IMR-90 (cell line): ENCODE results near the gene PTP4A2. TPM values are rescaled to one million over a fixed set of nuclear protein-coding genes. Genes with fewer than 3 reads are reported as not detected.

Experiments used
- ATAC-seq: fragments of 200-7000 bp; cut with Tn5 transposase; 2 replicates; pipeline ENCODE4 v1.9.1; 2020; ENCODE audit warnings: low read depth, mild to moderate bottlenecking, moderate library complexity
- BruUV-seq: library from RNA; stranded (reverse); fragments of 400-500 nt; replicated peaks from 2 replicates; lab custom pipeline; 2021; lab: Mats Ljungman, UMichigan
- CTCF ChIA-PET: fragments of 300-600 bp; formaldehyde crosslinking; extraction: SDS; loops from one replicate; lab custom pipeline; 2021; ENCODE audit warnings: antibody characterized with exemption; lab: Yijun Ruan, JAX
- POLR2A ChIA-PET: fragments of 300-600 bp; sonication (Branson Sonifier 250); formaldehyde crosslinking; loops from one replicate; lab custom pipeline; 2022; ENCODE audit warnings: antibody characterized with exemption; ENCODE audit not compliant: unreplicated experiment; lab: Charles Lee
- DNase-seq: peaks from one replicate; pipeline ENCODE4 v3.0.0; 2013
- H2AFZ ChIP-seq: replicated peaks from 2 replicates; pipeline ENCODE3; 2013; ENCODE audit warnings: low read length, mild to moderate bottlenecking; ENCODE audit not compliant: poor library complexity
- H2AK5ac ChIP-seq: 2 replicates; pipeline ENCODE4 v1.6.1; 2013; ENCODE audit warnings: low read depth, low read length, inconsistent platforms
- H2AK9ac ChIP-seq: replicated peaks from 2 replicates; pipeline ENCODE3; 2013; ENCODE audit warnings: mild to moderate bottlenecking, low read depth, low read length, moderate library complexity; ENCODE audit not compliant: poor library complexity
- H2BK120ac ChIP-seq: 2 replicates; pipeline ENCODE4 v1.6.1; 2013; ENCODE audit warnings: low read depth, low read length, inconsistent platforms
- H2BK15ac ChIP-seq: 3 replicates; pipeline ENCODE4 v1.6.1; 2013; ENCODE audit warnings: low read depth, low read length, inconsistent platforms
- H2BK20ac ChIP-seq: 2 replicates; pipeline ENCODE4 v1.6.1; 2013; ENCODE audit warnings: low read depth, mild to moderate bottlenecking, inconsistent platforms, low read length, moderate library complexity
- H2BK5ac ChIP-seq: 2 replicates; pipeline ENCODE4 v1.6.1; 2013; ENCODE audit warnings: mild to moderate bottlenecking, low read depth, low read length, inconsistent platforms; ENCODE audit not compliant: poor library complexity, severe bottlenecking
- H3K14ac ChIP-seq: replicated peaks from 2 replicates; pipeline ENCODE4 v1.6.1; 2013; ENCODE audit warnings: low read depth, low read length, inconsistent platforms
- H3K18ac ChIP-seq: 2 replicates; pipeline ENCODE4 v1.6.1; 2013; ENCODE audit warnings: low read depth, low read length, control low read depth
- H3K23ac ChIP-seq: 2 replicates; pipeline ENCODE4 v1.6.1; 2013; ENCODE audit warnings: low read depth, low read length, inconsistent platforms
- H3K27ac ChIP-seq: 2 replicates; pipeline ENCODE4 v1.5.1; 2013; ENCODE audit warnings: mild to moderate bottlenecking, control low read depth, low read length; ENCODE audit not compliant: insufficient read depth
- H3K27me3 ChIP-seq: 2 replicates; pipeline ENCODE4 v1.6.1; 2013; ENCODE audit warnings: low read length; ENCODE audit not compliant: control insufficient read depth, insufficient read depth
- H3K36me3 ChIP-seq: 2 replicates; pipeline ENCODE4 v1.6.1; 2013; ENCODE audit warnings: low read length, mixed read lengths; ENCODE audit not compliant: control insufficient read depth, insufficient read depth
- H3K4ac ChIP-seq: 2 replicates; pipeline ENCODE4 v1.6.1; 2013; ENCODE audit warnings: low read depth, low read length, inconsistent platforms
- H3K4me1 ChIP-seq: 2 replicates; pipeline ENCODE4 v1.6.1; 2013; ENCODE audit warnings: low read length, mixed read lengths; ENCODE audit not compliant: control insufficient read depth, insufficient read depth
- H3K4me2 ChIP-seq: 2 replicates; pipeline ENCODE4 v1.6.1; 2013; ENCODE audit warnings: low read depth, mild to moderate bottlenecking, control low read depth, low read length, moderate library complexity
- H3K4me3 ChIP-seq: 2 replicates; pipeline ENCODE4 v1.5.1; 2013; ENCODE audit warnings: low read depth, mild to moderate bottlenecking, control low read depth, low read length, moderate library complexity; ENCODE audit not compliant: insufficient read depth
- H3K56ac ChIP-seq: 2 replicates; pipeline ENCODE4 v1.6.1; 2013; ENCODE audit warnings: low read length, inconsistent platforms; ENCODE audit not compliant: insufficient read depth; ENCODE audit errors: extremely low read depth
- H3K79me1 ChIP-seq, 2 experiments: 2 replicates each; pipeline ENCODE4 v1.6.1; 2013; ENCODE audit warnings: low read length in 2 of 2, inconsistent platforms in 1 of 2, low read depth in 1 of 2
- H3K9ac ChIP-seq: 2 replicates; pipeline ENCODE4 v1.6.1; 2013; ENCODE audit warnings: low read depth, low read length, control low read depth
- H3K9me1 ChIP-seq: 2 replicates; pipeline ENCODE4 v1.6.1; 2013; ENCODE audit warnings: low read length, inconsistent platforms; ENCODE audit not compliant: insufficient read depth
- H3K9me3 ChIP-seq: 2 replicates; pipeline ENCODE4 v1.6.1; 2013; ENCODE audit warnings: low read length; ENCODE audit not compliant: control insufficient read depth, insufficient read depth
- H4K20me1 ChIP-seq: 2 replicates; pipeline ENCODE4 v1.6.1; 2013; ENCODE audit warnings: low read length, inconsistent platforms; ENCODE audit not compliant: insufficient read depth
- H4K5ac ChIP-seq: 2 replicates; pipeline ENCODE4 v1.6.1; 2013; ENCODE audit warnings: mild to moderate bottlenecking, low read depth, low read length, control low read depth
- H4K8ac ChIP-seq, 2 experiments: 2 replicates each; pipeline ENCODE4 v1.6.1; 2013; ENCODE audit warnings: low read depth in 2 of 2, low read length in 2 of 2, control low read depth in 1 of 2, inconsistent platforms in 1 of 2
- H4K91ac ChIP-seq: 2 replicates; pipeline ENCODE4 v1.6.1; 2013; ENCODE audit warnings: low read depth, low read length, inconsistent platforms; ENCODE audit not compliant: insufficient read depth
- WGBS, 2 experiments: methylation state at CpG; one replicate each; pipeline versions ENCODE4 v1.1.5 to v1.1.7; 2013; ENCODE audit warnings: missing lambda C conversion rate in 2 of 2; ENCODE audit not compliant: insufficient read length in 1 of 2; ENCODE audit errors: extremely low coverage in 2 of 2; 5-methylcytosine and 5-hydroxymethylcytosine counted together
- dilution Hi-C: fragments of 300-500 bp; cut with HindIII; formaldehyde crosslinking; loops from one replicate; pipeline ENCODE4 v1.14.3; 2018; ENCODE audit warnings: low sequenced_read_pairs; ENCODE audit not compliant: unreplicated experiment
- in situ Hi-C: fragments of 300-500 bp; cut with MboI; formaldehyde crosslinking; loops from 3 replicates; pipeline ENCODE4 v1.14.3; 2019; ENCODE audit warnings: low sequenced_read_pairs, inconsistent platforms, mixed read lengths
- intact Hi-C: fragments of 100-400 bp; cut with micrococcal nuclease; formaldehyde crosslinking; loops from 2 replicates; pipeline ENCODE4 v1.10.0; 2022
- polyA plus RNA-seq, 3 experiments: library from polyadenylated mRNA; depleted of rRNA; stranded (reverse); fragments of >200 nt; gene quantifications; 2 replicates each; pipeline ENCODE4 v1.2.3, GENCODE V29; 2012; ENCODE audit warnings: low replicate concordance in 1 of 3
- total RNA-seq: library from RNA; depleted of rRNA; stranded (reverse); fragments of >200 nt; gene quantifications from 2 replicates; pipeline ENCODE4 v1.2.3, GENCODE V29; 2012
- TF ChIP-seq, protein P1 (sequence below): conservative IDR thresholded peaks from 2 replicates; pipeline ENCODE4 v1.5.1; 2012; ENCODE audit warnings: mild to moderate bottlenecking, low read depth, low read length, improper control_type of control experiment

The PTP4A2 gene
- total and polyA plus RNA-seq, 2 of the 4 experiments (the other 2 are of a cell fraction) = 135 to 328 TPM

DNA sequence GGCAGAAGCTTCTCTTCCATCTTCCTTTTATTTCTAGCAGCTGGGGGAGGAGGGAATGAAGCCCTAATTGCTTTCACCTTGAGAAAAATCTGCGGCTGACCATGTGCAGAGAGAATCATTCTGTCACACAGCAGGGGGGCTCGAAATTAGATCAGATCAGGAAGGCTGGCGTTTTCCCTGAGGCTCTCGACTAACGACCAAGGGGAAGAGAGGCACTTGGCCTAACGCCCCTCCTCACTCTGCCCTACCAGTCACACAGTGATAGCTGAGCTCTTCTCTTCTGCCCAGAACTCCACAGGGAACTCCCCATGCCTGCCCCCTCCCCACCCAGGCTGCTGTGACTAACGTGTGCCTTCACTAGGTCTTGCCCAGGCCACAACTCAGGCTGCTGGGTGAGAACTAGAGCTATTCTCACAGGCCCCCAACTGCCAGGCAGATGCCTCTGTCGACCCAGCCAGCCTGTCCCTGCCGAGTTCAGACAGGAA, 49.0 kb upstream of the PTP4A2 start:
- dilution Hi-C loops = no loop called here
- no peak overlapping the region for H3K18ac ChIP-seq

More for the DNA sequence above, 49.0 kb upstream of the PTP4A2 start:
- no peak overlapping the region for H3K56ac ChIP-seq
- peaks cover 7% of the 10 kb centered on the region; the same call in 1 of the 2 replicates for H3K9me1 ChIP-seq
- no peak overlapping the region for H3K14ac ChIP-seq
- CTCF ChIA-PET = no interaction called here
- H2BK20ac ChIP-seq = no peak overlapping the region
- no peak overlapping the region for H4K5ac ChIP-seq
- H3K9me3 ChIP-seq = no peaks in the 10 kb centered on the region
- no peak overlapping the region for H3K9ac ChIP-seq
- DNase-seq (no peak), ATAC-seq (no peak)
- H4K20me1 ChIP-seq = no peaks in the 10 kb centered on the region
- no peak overlapping the region; the same call in 1 of the 2 replicates for H2AK5ac ChIP-seq
- H3K4me2 ChIP-seq = no peak overlapping the region
- TF ChIP-seq, protein P1, sequence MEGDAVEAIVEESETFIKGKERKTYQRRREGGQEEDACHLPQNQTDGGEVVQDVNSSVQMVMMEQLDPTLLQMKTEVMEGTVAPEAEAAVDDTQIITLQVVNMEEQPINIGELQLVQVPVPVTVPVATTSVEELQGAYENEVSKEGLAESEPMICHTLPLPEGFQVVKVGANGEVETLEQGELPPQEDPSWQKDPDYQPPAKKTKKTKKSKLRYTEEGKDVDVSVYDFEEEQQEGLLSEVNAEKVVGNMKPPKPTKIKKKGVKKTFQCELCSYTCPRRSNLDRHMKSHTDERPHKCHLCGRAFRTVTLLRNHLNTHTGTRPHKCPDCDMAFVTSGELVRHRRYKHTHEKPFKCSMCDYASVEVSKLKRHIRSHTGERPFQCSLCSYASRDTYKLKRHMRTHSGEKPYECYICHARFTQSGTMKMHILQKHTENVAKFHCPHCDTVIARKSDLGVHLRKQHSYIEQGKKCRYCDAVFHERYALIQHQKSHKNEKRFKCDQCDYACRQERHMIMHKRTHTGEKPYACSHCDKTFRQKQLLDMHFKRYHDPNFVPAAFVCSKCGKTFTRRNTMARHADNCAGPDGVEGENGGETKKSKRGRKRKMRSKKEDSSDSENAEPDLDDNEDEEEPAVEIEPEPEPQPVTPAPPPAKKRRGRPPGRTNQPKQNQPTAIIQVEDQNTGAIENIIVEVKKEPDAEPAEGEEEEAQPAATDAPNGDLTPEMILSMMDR = no peak
- H3K27ac ChIP-seq = no peak overlapping the region
- intact Hi-C loops = no loop called here
- H3K4ac ChIP-seq = no peak overlapping the region
- no peak overlapping the region for H4K91ac ChIP-seq
- POLR2A ChIA-PET = no interaction called here
- H3K4me3 ChIP-seq = no peak overlapping the region
- H3K27me3 ChIP-seq = peaks cover 1% of the 10 kb centered on the region
- H3K36me3 ChIP-seq = no peaks in the 10 kb centered on the region
- H3K4me1 ChIP-seq = peaks cover 4% of the 10 kb centered on the region
- BruUV-seq = no TSS peak
- H2AK9ac ChIP-seq = no peak overlapping the region
- no peak overlapping the region for H3K23ac ChIP-seq
- no peak overlapping the region for H2BK120ac ChIP-seq
- H2AFZ ChIP-seq = peak overlapping the region; percentile 70
- no peak overlapping the region for H4K8ac ChIP-seq
- no peak overlapping the region for H2BK15ac ChIP-seq
- H2BK5ac ChIP-seq = no peak overlapping the region
- in situ Hi-C loops = loop anchor here (25.0 kb wide), 1 partner anchor 100 kb away; no protein-coding TSS in a partner anchor
- H3K79me1 ChIP-seq = no peaks in the 10 kb centered on the region; a peak in 1 of 4 replicates
- 48% methylated on average over 5 of the region's 9 CpGs; no CpG with 5 or more reads in 1 of the 2 experiments for WGBS, 2 experiments
